D721Med (cell line): Measurements from ENCODE around the gene AUH.

Experiments
- DNase-seq: peaks from one replicate; pipeline ENCODE4 v3.0.0; 2011; ENCODE audit warnings: low spot score; ENCODE audit not compliant: insufficient read length
- FAIRE-seq: peaks from 2 replicates; lab custom pipeline; 2011; peaks lifted over from hg19 to GRCh38; lab: Jason Lieb, UNC
- CTCF ChIP-seq: IDR thresholded peaks from 2 replicates; pipeline ENCODE4 v1.5.1; 2012; ENCODE audit warnings: mild to moderate bottlenecking, control low read depth; ENCODE audit not compliant: insufficient read depth; ENCODE audit errors: missing control alignments

AUH gene

GRCh38 chr9:91186632-91187108 lies 175.0 kb downstream of the AUH start:
- FAIRE-seq (no peak), DNase-seq (no peak)
- TF ChIP-seq CTCF, result no peak

GRCh38 chr9:91185193-91185886 lies 176.4 kb downstream of the AUH start:
- DNase-seq (no peak), FAIRE-seq (no peak)
- no peak for TF ChIP-seq CTCF

GRCh38 chr9:91182429-91183225 lies 179.1 kb downstream of the AUH start:
- DNase-seq, result no peak
- no peak for FAIRE-seq
- no peak for TF ChIP-seq CTCF

- TF ChIP-seq CTCF, result no peak
- FAIRE-seq, result no peak
These were observed 180.2 kb downstream of the AUH start for GRCh38 chr9:91181541-91181940.

GRCh38 chr9:91180930-91181268 lies 180.8 kb downstream of the AUH start:
- no peak for FAIRE-seq
- no peak for TF ChIP-seq CTCF
- DNase-seq, result no peak

More at GRCh38 chr9:91181541-91181940, 180.2 kb downstream of the AUH start:
- DNase-seq, result no peak

- DNase-seq (no peak), FAIRE-seq (no peak)
- no peak for TF ChIP-seq CTCF
These were observed 181.3 kb downstream of the AUH start for GRCh38 chr9:91180240-91180929.
